ENCODE measurements around the gene ZNF778.
"Not testable (repeated sequence)": the region's sequence is repeated elsewhere in the genome, so short reads cannot be mapped to it uniquely, and the experiment has no call there.

The ZNF778 gene

GRCh38 chr16:89219365-89219764, 1.9 kb downstream of the ZNF778 start:
- DNase-seq = no peak

- DNase-seq = no peak
These were observed 4.1 kb downstream of the ZNF778 start for GRCh38 chr16:89221604-89222003.

- DNase-seq = no peak
These were observed 5.4 kb downstream of the ZNF778 start for GRCh38 chr16:89222931-89223330.

- DNase-seq = no peak
These were observed 7.2 kb downstream of the ZNF778 start for GRCh38 chr16:89224665-89225064.

- DNase-seq = no peak
These were observed 12.8 kb downstream of the ZNF778 start for GRCh38 chr16:89230255-89230654.

- no peak for DNase-seq
These were observed 14.6 kb downstream of the ZNF778 start for GRCh38 chr16:89232107-89232506.

- DNase-seq = no peak
These were observed 16.4 kb downstream of the ZNF778 start for GRCh38 chr16:89233678-89234490.

GRCh38 chr16:89237733-89238132, 20.2 kb downstream of the ZNF778 start:
- DNase-seq = no peak

GRCh38 chr16:89241187-89242007, 23.9 kb downstream of the ZNF778 start:
- peak; percentile 76 for DNase-seq

GRCh38 chr16:89242795-89243200, 25.3 kb downstream of the ZNF778 start:
- DNase-seq = no peak

- DNase-seq = no peak
These were observed 26.2 kb downstream of the ZNF778 start for GRCh38 chr16:89243664-89244063.

GRCh38 chr16:89244264-89244663, 26.8 kb downstream of the ZNF778 start:
- not testable (repeated sequence) for DNase-seq

- DNase-seq = no peak
These were observed 27.3 kb downstream of the ZNF778 start for GRCh38 chr16:89244754-89245153.

- DNase-seq = no peak
These were observed 28.9 kb downstream of the ZNF778 start for GRCh38 chr16:89246383-89246902.

GRCh38 chr16:89246903-89247733, 29.6 kb downstream of the ZNF778 start:
- DNase-seq = peak; percentile 93

- DNase-seq = not testable (repeated sequence)
These were observed 30.2 kb downstream of the ZNF778 start for GRCh38 chr16:89247734-89248075.

- DNase-seq = no peak
These were observed 30.9 kb downstream of the ZNF778 start for GRCh38 chr16:89248196-89248982.

- DNase-seq = no peak
These were observed 36.2 kb downstream of the ZNF778 start for GRCh38 chr16:89253548-89254287.

- DNase-seq = peak; percentile 72
These were observed 39.2 kb downstream of the ZNF778 start for GRCh38 chr16:89256651-89257254.

- peak; percentile 6 for DNase-seq
These were observed 39.8 kb downstream of the ZNF778 start for GRCh38 chr16:89257281-89257731.
